ENCODE data around the gene CKMT2.
A peak's percentile ranks its signal among the peaks of the same experiment; 100 is the strongest.
"Not testable (repeated sequence)": the region's sequence is repeated elsewhere in the genome, so short reads cannot be mapped to it uniquely, and the experiment has no call there.

The CKMT2 gene

GRCh38 chr5:81251922-81252321 lies 18.8 kb downstream of the CKMT2 start:
- no peak for DNase-seq (ENCODE audit: low read depth)

DNA sequence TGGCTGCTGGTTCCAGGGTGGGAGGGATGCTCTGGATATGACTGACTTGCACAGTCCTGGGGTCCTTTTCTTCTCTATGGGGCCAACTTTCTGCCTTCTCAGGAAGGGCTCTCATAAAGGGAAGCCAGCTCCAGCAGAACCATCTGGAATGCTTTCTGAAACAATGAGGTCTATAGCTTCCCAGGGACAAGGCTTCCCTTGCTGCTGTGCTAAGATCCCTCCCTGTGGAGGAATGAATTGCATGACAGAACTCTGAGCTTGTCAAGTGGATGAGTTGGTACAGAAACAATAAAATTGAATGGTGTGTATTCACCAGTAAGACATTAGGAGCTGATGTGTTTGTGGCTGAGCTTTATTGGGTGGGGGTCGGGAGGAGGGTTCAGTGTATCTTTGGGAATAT lies 19.8 kb downstream of the CKMT2 start:
- DNase-seq (ENCODE audit: low read depth): no peak

DNA sequence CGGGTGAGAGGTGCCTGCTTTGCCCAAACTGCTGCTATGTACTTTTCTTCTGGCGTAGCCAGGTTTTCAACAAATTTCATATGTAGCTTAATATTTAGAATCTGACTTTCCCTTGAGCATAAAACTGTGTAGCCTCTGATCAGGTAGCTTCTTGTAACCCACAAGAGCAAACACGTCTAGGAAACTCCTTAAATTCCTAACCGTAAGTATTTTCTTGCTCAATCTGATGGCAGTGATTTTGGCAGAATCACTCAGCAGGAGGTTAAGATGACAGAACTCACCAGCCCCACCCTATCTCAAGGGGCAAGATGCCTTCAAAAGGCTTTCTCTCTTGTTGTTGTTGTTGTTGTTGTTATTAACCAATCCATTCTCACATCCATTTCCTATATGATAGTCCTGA lies 20.8 kb downstream of the CKMT2 start:
- DNase-seq (ENCODE audit: low read depth): no peak

DNA sequence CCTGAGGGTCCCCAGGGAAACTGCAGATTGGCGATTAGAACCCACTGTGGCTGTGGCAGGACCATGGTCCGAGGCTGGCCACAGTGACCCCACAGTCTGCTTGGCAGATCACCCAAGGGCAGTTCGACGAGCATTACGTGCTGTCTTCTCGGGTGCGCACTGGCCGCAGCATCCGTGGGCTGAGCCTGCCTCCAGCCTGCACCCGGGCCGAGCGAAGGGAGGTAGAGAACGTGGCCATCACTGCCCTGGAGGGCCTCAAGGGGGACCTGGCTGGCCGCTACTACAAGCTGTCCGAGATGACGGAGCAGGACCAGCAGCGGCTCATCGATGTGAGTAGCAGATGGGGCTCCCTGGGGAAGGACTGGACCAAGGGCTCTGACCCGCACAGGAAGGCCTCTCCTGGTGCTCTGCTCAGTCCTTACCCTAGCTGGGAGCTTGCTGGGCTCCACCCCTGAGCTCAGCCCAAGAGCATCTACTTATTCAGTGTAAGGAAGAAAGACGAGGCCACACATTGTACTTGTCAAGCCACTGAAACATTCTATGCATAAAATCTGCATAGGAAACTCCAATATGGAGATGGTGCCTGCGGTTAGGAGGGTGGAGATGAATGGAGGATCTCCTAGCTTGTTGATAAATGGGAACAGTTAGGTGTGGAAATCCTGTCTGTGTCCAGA lies 21.9 kb downstream of the CKMT2 start:
- no peak for DNase-seq (ENCODE audit: low read depth)

DNA sequence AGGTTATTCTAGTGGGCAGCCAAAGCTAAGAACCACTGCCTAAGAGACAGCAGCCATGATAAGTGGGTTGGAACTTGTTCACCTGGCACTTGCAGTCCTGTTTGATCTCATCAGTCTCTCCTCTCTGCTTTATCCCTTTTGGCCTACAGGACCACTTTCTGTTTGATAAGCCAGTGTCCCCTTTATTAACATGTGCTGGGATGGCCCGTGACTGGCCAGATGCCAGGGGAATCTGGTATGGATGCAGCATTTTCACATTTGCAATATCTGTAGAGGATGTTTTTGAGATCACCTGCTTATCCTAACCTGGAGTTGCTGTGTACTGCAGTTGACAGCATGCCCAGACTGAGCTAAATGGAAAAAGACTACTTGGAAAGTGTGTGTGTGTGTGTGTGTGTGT lies 23.6 kb downstream of the CKMT2 start:
- DNase-seq (ENCODE audit: low read depth): no peak

DNA sequence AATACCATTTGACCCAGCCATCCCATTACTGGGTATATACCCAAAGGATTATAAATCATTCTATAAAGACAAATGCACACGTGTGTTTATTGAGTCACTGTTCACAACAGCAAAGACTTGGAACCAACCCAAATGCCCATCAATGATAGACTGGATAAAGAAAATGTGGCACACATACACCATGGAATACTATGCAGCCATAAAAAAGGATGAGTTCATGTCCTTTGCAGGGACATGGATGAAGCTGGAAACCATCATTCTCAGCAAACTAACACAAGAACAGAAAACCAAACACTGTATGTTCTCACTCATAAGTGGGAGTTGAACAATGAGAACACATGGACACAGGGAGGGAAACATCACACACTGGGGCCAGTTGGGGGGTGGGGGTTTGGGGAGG lies 29.7 kb downstream of the CKMT2 start:
- not testable (repeated sequence) for DNase-seq (ENCODE audit: low read depth)

DNA sequence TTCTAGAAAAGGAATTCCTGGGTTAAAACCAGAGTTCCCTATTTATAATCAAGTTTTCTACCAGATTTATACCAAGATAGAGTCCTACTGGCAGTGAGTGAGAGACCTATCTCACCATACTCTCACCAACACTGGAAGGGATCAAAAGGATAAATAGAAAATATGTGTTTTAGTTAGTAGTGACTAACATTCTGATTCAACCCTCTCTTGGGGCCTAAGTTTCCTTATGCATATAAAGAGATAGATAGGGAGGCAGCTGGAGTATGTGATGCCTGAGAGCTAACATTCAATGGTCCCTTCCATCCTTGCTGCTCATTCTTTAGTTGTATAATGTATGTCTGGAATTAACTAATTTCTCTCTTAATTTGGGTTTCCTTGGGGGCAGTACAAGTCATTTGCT lies 32.0 kb downstream of the CKMT2 start:
- no peak for DNase-seq (ENCODE audit: low read depth)

GRCh38 chr5:81268521-81269196 lies 35.5 kb downstream of the CKMT2 start:
- no peak for DNase-seq (ENCODE audit: low read depth)

DNA sequence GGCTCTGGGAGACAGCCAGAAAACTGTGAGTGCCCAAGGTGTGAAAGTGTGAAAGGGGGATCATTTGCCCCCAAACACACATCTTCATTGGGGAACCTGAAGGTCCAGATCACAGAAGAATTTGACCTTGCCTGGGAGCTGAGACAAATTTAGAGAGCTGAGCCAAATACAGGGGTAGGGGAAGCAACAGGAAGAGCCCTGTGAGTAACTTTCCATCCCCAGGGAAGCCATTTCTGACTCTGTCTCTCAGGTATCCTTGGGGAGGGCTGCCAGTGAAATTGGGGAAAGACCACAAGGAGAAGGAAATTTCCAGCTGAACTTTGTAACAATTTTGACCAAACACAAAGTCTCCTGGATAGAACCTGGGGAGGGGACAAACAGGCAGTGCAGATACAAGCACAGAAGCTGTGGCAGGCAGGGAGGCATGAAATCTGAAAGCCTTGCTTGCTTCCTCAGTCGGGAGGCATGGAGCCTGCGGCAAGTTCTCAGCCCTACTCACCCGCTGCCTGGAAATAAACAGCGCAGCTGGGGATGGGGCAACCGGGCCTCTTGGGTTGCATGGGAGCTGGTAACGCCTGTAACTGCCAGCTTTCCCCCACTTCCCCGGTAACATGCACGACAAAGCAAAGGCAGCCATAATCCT lies 36.8 kb downstream of the CKMT2 start:
- no peak for DNase-seq (ENCODE audit: low read depth)

- not testable (repeated sequence) for DNase-seq (ENCODE audit: low read depth)
These were observed 37.4 kb downstream of the CKMT2 start for GRCh38 chr5:81270394-81271027.

GRCh38 chr5:81283976-81284375 lies 50.9 kb downstream of the CKMT2 start:
- DNase-seq (ENCODE audit: low read depth): no peak

DNA sequence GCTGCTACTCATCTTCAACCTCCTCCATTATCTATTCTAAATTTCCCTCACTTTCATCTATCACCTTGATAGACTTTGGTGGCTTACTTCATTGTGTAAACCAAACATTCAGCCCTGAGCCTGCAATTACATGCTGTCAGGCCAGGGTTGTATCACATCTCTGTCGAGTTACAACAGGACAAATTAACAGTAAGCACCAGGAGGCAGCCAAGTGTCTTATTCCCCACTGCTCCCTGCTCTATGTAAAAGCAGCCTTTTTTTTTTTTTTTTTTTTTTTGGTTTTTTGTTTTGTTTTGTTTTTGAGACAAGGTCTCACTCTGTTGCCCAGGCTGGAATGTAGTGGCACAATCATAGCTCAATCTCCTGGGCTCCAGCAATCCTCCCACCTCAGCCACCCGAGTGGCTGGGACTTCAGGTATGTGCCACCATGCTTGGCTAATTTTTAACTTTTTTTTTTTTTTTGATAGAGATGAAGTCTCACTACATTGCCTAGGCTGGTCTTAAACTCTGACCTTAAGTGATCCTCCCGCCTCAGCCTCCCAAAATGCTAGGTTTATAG lies 53.0 kb downstream of the CKMT2 start:
- DNase-seq (ENCODE audit: low read depth): no peak

DNA sequence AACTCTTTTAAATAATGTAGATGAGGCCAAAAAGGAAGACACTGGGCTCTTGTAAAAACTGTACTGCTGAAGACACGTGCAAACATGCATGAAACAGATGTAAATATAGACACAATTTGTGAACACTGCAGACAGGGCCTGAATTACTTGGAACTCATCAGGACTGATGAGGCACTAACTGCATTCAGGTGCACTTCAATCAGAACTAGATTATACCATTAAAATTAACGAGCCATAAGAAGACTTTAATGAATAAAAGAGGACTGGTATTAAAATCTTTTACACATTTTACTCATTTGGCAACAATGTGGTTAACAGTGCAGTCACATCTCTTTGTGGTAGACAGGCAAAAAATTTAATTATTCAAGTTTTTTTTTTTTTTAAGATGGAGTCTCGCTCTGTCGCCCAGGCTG lies 54.9 kb downstream of the CKMT2 start:
- DNase-seq (ENCODE audit: low read depth): no peak

GRCh38 chr5:81290146-81290545 lies 57.0 kb downstream of the CKMT2 start:
- DNase-seq (ENCODE audit: low read depth): no peak

GRCh38 chr5:81292130-81292529 lies 59.0 kb downstream of the CKMT2 start:
- no peak for DNase-seq (ENCODE audit: low read depth)

DNA sequence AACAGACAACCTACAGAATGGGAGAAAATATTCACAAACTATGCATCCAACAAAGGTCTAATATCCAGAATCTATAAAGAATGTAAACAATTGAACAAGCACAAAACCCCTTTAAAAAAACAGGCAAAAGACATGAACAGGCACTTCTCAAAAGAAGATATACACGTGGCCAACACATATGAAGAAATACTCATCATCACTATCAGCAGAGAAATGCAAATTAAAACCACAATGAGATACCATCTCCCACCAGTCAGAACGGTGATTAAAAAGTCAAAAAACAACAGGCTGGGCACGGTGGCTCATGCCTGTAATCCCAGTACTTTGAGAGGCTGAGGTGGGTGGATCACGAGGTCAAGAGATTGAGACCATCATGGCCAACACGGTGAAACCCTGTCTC lies 60.9 kb downstream of the CKMT2 start:
- DNase-seq (ENCODE audit: low read depth): not testable (repeated sequence)

DNA sequence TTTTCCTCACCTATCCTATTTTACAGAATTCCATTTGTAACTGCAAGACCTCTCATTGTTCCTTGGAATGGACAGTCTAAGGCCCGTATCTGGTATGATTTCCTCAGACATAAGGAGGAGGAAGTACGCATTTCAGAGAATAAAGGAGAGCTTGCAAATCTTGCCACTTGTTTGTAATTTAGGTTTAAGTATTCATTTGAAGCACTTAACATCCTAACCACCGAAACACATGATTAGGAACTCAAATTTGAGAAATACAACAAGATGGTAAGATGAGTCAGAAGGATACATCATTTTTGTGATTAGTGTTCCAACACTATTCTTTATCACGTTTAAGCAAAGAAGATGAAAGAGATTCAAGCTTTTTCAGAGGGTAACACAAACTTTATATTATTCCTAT lies 64.4 kb downstream of the CKMT2 start:
- DNase-seq (ENCODE audit: low read depth): no peak

- DNase-seq (ENCODE audit: low read depth): no peak
These were observed 67.8 kb downstream of the CKMT2 start for GRCh38 chr5:81300921-81301270.

DNA sequence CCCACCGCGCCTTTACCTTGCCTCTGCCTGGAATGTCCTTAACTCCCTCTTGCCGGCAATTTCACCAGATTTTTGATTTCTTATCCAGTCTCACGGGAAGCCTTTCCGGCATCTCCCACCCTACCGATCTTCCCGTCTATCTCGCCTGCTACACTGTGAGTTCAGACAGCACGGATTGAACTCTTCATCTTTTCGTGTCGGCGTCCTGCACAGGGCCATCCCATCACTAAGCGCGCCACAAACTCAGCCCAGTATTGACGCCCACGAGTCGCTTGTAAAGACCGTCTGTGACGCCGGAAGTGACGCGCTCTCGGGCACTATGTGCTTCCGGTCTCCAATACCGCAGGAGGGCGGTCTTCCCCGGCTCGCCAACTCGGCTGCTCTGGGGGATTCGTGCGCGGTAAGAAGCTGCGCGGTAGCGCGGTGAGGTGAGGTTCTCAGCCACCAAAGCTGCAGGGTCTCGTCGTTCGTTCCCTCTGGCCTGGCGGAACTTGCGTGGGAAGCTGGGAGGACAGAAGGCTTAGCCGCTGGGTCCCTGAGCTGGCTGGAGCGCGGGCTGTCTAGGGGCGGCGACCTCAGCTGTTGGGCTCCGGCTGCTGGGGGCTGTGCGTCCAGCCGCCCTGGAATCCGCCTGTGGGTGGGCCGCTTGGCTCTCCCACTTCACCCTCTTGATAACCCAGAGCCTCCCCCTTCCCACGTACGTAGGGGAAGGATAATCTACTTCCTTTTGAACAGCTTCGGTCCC lies 68.3 kb downstream of the CKMT2 start, which contains the start of gene ZCCHC9:
ZCCHC9 (plus strand) TSS at position 317 of the 745 bp plus-strand sequence. CDS start 3,171 bp downstream, outside the sequence.
- peak; percentile 89 for DNase-seq (ENCODE audit: low read depth)

GRCh38 chr5:81302596-81302995 lies 69.5 kb downstream of the CKMT2 start:
- no peak for DNase-seq (ENCODE audit: low read depth)

DNA sequence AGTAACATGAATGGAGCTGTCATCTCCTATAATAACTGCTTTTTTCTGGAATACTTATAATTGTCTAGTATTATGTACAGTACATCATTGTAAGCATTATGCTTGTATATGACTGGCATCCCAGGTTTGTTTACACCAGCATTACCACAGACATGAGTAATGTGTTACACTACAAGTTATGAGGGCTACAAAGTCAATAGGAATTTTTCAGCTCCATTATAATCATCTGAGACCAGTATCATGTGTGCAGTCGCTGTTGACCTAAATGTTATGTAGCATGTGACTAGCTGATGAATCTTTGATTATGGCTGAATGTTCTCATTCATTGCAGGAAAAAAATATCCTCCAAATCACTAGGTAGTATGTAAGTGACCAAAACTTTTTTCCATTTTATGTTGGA lies 70.4 kb downstream of the CKMT2 start:
- DNase-seq (ENCODE audit: low read depth): no peak

DNA sequence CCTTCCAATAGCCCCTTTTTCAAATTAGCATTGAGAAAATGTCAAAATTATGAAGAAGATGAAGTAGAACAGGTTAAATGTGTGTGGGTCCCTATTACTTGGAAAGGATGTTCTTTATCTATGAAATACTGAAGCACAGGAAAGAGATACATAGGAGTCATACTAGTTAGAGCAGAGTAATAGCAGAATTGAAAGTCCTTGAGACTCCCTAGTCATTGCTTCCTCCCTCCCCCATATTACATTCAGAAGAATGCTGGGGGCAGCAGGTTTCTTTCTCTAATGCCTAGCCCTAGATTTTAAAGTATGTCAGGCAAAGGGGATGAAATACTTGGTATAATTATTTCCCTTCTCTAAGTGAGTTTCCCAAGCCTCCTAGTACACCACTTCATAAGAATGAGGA lies 72.7 kb downstream of the CKMT2 start:
- no peak for DNase-seq (ENCODE audit: low read depth)

All from activated T-cell treated with anti-CD3 and anti-CD28 coated beads for 48 hours (primary cell).